GM18858 (cell line): ENCODE data around the gene CARD16.
"Not testable (repeated sequence)": the region's sequence is repeated elsewhere in the genome, so short reads cannot be mapped to it uniquely, and the experiment has no call there.

Experiments
- ATAC-seq: cut with Tn5 transposase; IDR thresholded peaks from one replicate; pipeline ENCODE4 v1.9.1; 2021; ENCODE audit not compliant: unreplicated experiment

CARD16 gene

GRCh38 chr11:105051559-105051958 is 6.4 kb upstream of the CARD16 start:
- no peak for ATAC-seq

GRCh38 chr11:105049481-105049880 is 4.3 kb upstream of the CARD16 start:
- no peak for ATAC-seq

- no peak for ATAC-seq
These were observed 1.9 kb upstream of the CARD16 start for GRCh38 chr11:105046898-105047579.

- no peak for ATAC-seq
These were observed 651 bp upstream of the CARD16 start for GRCh38 chr11:105045676-105046296.

- ATAC-seq = no peak
These were observed 3.0 kb downstream of the CARD16 start for GRCh38 chr11:105042178-105042577.

GRCh38 chr11:105040703-105041102 is 4.4 kb downstream of the CARD16 start:
- ATAC-seq = no peak

- peak; percentile 90 for ATAC-seq
These were observed 10.1 kb downstream of the CARD16 start, which contains the start of gene CASP1 for GRCh38 chr11:105034813-105035620. CASP1 (minus strand) TSS chr11:105035144; CDS start chr11:105035113, 31 bp downstream.

GRCh38 chr11:105034388-105034787 is 10.7 kb downstream of the CARD16 start:
- not testable (repeated sequence) for ATAC-seq

GRCh38 chr11:105033781-105034180 is 11.4 kb downstream of the CARD16 start:
- no peak for ATAC-seq

- no peak for ATAC-seq
These were observed 11.8 kb downstream of the CARD16 start for GRCh38 chr11:105033343-105033742.

- ATAC-seq = no peak
These were observed 12.6 kb downstream of the CARD16 start for GRCh38 chr11:105032495-105032894.

GRCh38 chr11:105027678-105028077 is 17.5 kb downstream of the CARD16 start:
- ATAC-seq = no peak

GRCh38 chr11:105024394-105024793 is 20.7 kb downstream of the CARD16 start:
- no peak for ATAC-seq

- no peak for ATAC-seq
These were observed 22.1 kb downstream of the CARD16 start, which contains the start of gene CASP5 for GRCh38 chr11:105023003-105023402. CASP5 (minus strand) TSS chr11:105023168; CDS start chr11:105023136, 32 bp downstream.

GRCh38 chr11:105022527-105022926 is 22.6 kb downstream of the CARD16 start:
- ATAC-seq = no peak

- ATAC-seq = no peak
These were observed 37.7 kb downstream of the CARD16 start for GRCh38 chr11:105007463-105007862.

- ATAC-seq = no peak
These were observed 39.7 kb downstream of the CARD16 start for GRCh38 chr11:105005451-105005845.

- no peak for ATAC-seq
These were observed 41.1 kb downstream of the CARD16 start for GRCh38 chr11:105004021-105004420.

GRCh38 chr11:105003151-105003550 is 42.0 kb downstream of the CARD16 start:
- no peak for ATAC-seq

GRCh38 chr11:105000797-105001196 is 44.3 kb downstream of the CARD16 start:
- peak; percentile 94 for ATAC-seq

- ATAC-seq = no peak
These were observed 45.0 kb downstream of the CARD16 start for GRCh38 chr11:105000167-105000566.

GRCh38 chr11:104999721-105000120 is 45.4 kb downstream of the CARD16 start:
- ATAC-seq = no peak
